ENCODE data around the gene MRPL44. TPM values are rescaled to one million over a fixed set of nuclear protein-coding genes. Genes with fewer than 3 reads are reported as not detected.
"Not testable (repeated sequence)": the region's sequence is repeated elsewhere in the genome, so short reads cannot be mapped to it uniquely, and the experiment has no call there.

Gene MRPL44
- total and polyA plus RNA-seq, 2 donors: 23.7 to 29.7 TPM

GRCh38 chr2:223932816-223933800, 24.2 kb upstream of the MRPL44 start:
- WGBS: 93% methylated on average over 6 of the region's 6 CpGs
- Histone ChIP-seq H3K9me3 (ENCODE audit: control insufficient read depth in 2 of 2, insufficient read depth in 1 of 2, low read length in 1 of 2) (no peaks in the 10 kb centered on the region), H3K27ac (ENCODE audit: low read depth in 1 of 2, low read length in 1 of 2) (no peak overlapping the region), H3K4me3 (ENCODE audit: low read length in 2 of 2) (no peak overlapping the region), H3K4me1 (ENCODE audit: control insufficient read depth in 2 of 2, insufficient read depth in 2 of 2, low read length in 2 of 2) (peaks cover 0 to 10% of the 10 kb centered on the region in 2 donors), H3K36me3 (ENCODE audit: control insufficient read depth in 2 of 2, insufficient read depth in 2 of 2, low read length in 1 of 2) (no peaks in the 10 kb centered on the region), H3K27me3 (ENCODE audit: control insufficient read depth in 2 of 2, insufficient read depth in 1 of 2, low read length in 1 of 2) (no peaks in the 10 kb centered on the region)
- no peak for DNase-seq (ENCODE audit: low read depth in 6 of 9, low spot score in 9 of 9)

DNA sequence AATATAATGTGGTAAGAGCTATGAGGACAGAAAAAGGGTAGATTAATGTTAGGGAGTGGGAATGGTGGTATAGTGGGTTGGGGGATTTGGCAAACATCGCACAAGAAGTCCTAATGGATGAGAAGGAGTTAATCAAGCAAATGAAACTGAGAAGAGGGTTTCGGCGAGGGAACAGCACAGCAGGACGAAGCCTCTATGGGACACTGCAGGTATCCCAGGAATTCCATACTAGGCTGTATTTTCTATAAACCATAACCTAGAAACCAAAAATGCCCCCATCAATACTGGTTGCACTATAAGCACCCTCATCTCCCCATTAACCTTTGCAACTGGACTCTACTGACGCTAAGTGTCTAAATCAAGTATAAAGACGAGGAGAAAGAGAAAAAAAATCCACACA, 22.4 kb upstream of the MRPL44 start:
- H3K9me3 ChIP-seq (ENCODE audit: control insufficient read depth in 2 of 2, insufficient read depth in 1 of 2, low read length in 1 of 2): no peaks in the 10 kb centered on the region
- H3K36me3 ChIP-seq (ENCODE audit: control insufficient read depth in 2 of 2, insufficient read depth in 2 of 2, low read length in 1 of 2): no peaks in the 10 kb centered on the region
- H3K4me1 ChIP-seq (ENCODE audit: control insufficient read depth in 2 of 2, insufficient read depth in 2 of 2, low read length in 2 of 2): no peaks in the 10 kb centered on the region
- DNase-seq (ENCODE audit: low read depth in 6 of 9, low spot score in 9 of 9): no peak
- WGBS: 89% methylated on average over 6 of the region's 6 CpGs
- H3K27me3 ChIP-seq (ENCODE audit: control insufficient read depth in 2 of 2, insufficient read depth in 1 of 2, low read length in 1 of 2): no peaks in the 10 kb centered on the region
- H3K4me3 ChIP-seq (ENCODE audit: low read length in 2 of 2): no peak overlapping the region
- H3K27ac ChIP-seq (ENCODE audit: low read depth in 1 of 2, low read length in 1 of 2): no peak overlapping the region

DNA sequence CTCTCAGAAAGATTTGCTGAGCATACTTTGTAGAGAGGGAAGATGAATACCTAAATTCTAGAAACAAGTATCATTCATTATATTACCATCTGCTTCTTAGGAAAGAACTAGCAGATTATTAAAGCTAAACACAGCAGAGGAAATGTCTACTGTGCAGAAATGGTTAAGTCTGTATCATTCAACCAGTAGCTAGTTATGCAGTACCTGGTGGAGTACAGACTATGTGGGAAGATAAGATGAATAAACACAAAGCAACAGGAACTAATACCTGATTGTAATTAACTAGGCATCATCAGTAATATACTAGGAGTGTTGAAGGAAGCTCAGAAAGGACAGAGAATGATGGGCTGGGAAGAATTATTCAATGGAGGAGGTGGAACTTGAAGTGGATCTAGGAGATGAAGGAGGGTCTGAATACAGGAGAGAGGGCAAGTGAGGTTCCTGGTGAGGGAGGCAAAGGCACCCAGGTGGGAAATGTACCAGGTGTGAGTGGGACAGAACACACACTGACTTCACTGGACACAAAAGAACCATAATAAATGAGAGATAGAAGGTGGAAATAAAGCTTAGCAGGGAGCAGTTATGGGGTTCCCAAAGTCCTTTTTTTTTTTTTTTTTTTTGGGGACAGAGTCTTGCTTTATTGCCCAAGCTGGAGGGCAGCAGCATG, 21.7 kb upstream of the MRPL44 start:
- Histone ChIP-seq H3K27me3 (ENCODE audit: control insufficient read depth in 2 of 2, insufficient read depth in 1 of 2, low read length in 1 of 2) (no peaks in the 10 kb centered on the region), H3K4me1 (ENCODE audit: control insufficient read depth in 2 of 2, insufficient read depth in 2 of 2, low read length in 2 of 2) (no peaks in the 10 kb centered on the region), H3K4me3 (ENCODE audit: low read length in 2 of 2) (no peak overlapping the region), H3K36me3 (ENCODE audit: control insufficient read depth in 2 of 2, insufficient read depth in 2 of 2, low read length in 1 of 2) (no peaks in the 10 kb centered on the region), H3K9me3 (ENCODE audit: control insufficient read depth in 2 of 2, insufficient read depth in 1 of 2, low read length in 1 of 2) (no peaks in the 10 kb centered on the region), H3K27ac (ENCODE audit: low read depth in 1 of 2, low read length in 1 of 2) (no peak overlapping the region)
- DNase-seq (ENCODE audit: low read depth in 6 of 9, low spot score in 9 of 9): no peak

GRCh38 chr2:223936862-223937326, 20.4 kb upstream of the MRPL44 start:
- H3K4me3 ChIP-seq (ENCODE audit: low read length in 2 of 2): no peak overlapping the region
- H3K9me3 ChIP-seq (ENCODE audit: control insufficient read depth in 2 of 2, insufficient read depth in 1 of 2, low read length in 1 of 2): no peaks in the 10 kb centered on the region
- 93% methylated on average over 5 of the region's 5 CpGs for WGBS
- H3K4me1 ChIP-seq (ENCODE audit: control insufficient read depth in 2 of 2, insufficient read depth in 2 of 2, low read length in 2 of 2): no peaks in the 10 kb centered on the region
- no peak overlapping the region for H3K27ac ChIP-seq (ENCODE audit: low read depth in 1 of 2, low read length in 1 of 2)
- no peaks in the 10 kb centered on the region for H3K27me3 ChIP-seq (ENCODE audit: control insufficient read depth in 2 of 2, insufficient read depth in 1 of 2, low read length in 1 of 2)
- H3K36me3 ChIP-seq (ENCODE audit: control insufficient read depth in 2 of 2, insufficient read depth in 2 of 2, low read length in 1 of 2): no peaks in the 10 kb centered on the region
- no peak for DNase-seq (ENCODE audit: low read depth in 6 of 9, low spot score in 9 of 9)

DNA sequence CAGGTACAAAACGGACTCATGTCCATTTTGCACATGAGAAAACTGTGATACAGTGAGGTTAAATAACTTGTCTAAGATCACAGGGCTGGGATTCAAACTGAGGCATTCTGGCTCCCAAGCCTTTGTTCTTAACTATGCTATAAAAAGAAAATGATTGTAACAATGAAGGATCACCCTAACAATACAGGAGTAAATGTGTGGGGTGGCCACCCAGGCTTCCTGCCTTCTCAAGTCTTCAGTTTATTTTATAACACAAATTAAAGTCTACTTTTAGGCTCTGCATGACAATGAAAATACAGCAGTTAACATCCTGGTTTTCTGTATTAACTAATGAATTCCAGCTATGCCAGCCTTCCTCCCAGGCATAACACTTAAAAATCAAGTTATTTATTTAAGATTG, 19.7 kb upstream of the MRPL44 start:
- no peaks in the 10 kb centered on the region for H3K36me3 ChIP-seq (ENCODE audit: control insufficient read depth in 2 of 2, insufficient read depth in 2 of 2, low read length in 1 of 2)
- 51% methylated on average over 1 of the region's 1 CpG for WGBS
- H3K27me3 ChIP-seq (ENCODE audit: control insufficient read depth in 2 of 2, insufficient read depth in 1 of 2, low read length in 1 of 2): no peaks in the 10 kb centered on the region
- no peaks in the 10 kb centered on the region for H3K9me3 ChIP-seq (ENCODE audit: control insufficient read depth in 2 of 2, insufficient read depth in 1 of 2, low read length in 1 of 2)
- no peak overlapping the region for H3K27ac ChIP-seq (ENCODE audit: low read depth in 1 of 2, low read length in 1 of 2)
- DNase-seq (ENCODE audit: low read depth in 6 of 9, low spot score in 9 of 9): no peak
- H3K4me1 ChIP-seq (ENCODE audit: control insufficient read depth in 2 of 2, insufficient read depth in 2 of 2, low read length in 2 of 2): no peaks in the 10 kb centered on the region
- H3K4me3 ChIP-seq (ENCODE audit: low read length in 2 of 2): no peak overlapping the region

DNA sequence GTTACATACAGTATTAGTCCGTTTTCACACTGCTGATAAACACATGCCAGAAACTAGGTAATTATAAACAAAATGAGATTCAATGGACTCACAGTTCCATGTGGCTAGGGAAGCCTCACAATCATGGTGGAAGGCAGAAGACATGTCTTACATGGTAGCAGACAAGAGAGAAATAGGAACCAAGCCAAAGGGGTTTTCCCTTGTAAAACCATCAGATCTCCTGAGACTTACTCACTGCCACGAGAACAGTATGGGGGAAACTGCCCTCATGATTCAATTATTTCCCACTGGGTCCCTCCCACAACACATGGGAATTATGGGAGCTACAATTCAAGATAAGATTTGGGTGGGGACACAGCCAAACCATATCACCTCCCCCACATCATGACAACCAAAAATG, 17.8 kb upstream of the MRPL44 start:
- WGBS: 86% methylated on average over 2 of the region's 2 CpGs
- DNase-seq (ENCODE audit: low read depth in 6 of 9, low spot score in 9 of 9); H3K27ac ChIP-seq (ENCODE audit: low read depth in 1 of 2, low read length in 1 of 2); H3K27me3 ChIP-seq (ENCODE audit: control insufficient read depth in 2 of 2, insufficient read depth in 1 of 2, low read length in 1 of 2); H3K9me3 ChIP-seq (ENCODE audit: control insufficient read depth in 2 of 2, insufficient read depth in 1 of 2, low read length in 1 of 2); H3K36me3 ChIP-seq (ENCODE audit: control insufficient read depth in 2 of 2, insufficient read depth in 2 of 2, low read length in 1 of 2); H3K4me3 ChIP-seq (ENCODE audit: low read length in 2 of 2); H3K4me1 ChIP-seq (ENCODE audit: control insufficient read depth in 2 of 2, insufficient read depth in 2 of 2, low read length in 2 of 2): not testable (repeated sequence)

GRCh38 chr2:223941579-223942277, 15.5 kb upstream of the MRPL44 start:
- Histone ChIP-seq H3K4me1 (ENCODE audit: control insufficient read depth in 2 of 2, insufficient read depth in 2 of 2, low read length in 2 of 2) (peaks cover 0 to 11% of the 10 kb centered on the region in 2 donors), H3K9me3 (ENCODE audit: control insufficient read depth in 2 of 2, insufficient read depth in 1 of 2, low read length in 1 of 2) (no peaks in the 10 kb centered on the region), H3K27ac (ENCODE audit: low read depth in 1 of 2, low read length in 1 of 2) (peak overlapping the region in 1 of 2 donors; percentile 39), H3K4me3 (ENCODE audit: low read length in 2 of 2) (no peak overlapping the region), H3K27me3 (ENCODE audit: control insufficient read depth in 2 of 2, insufficient read depth in 1 of 2, low read length in 1 of 2) (peaks cover 3 to 18% of the 10 kb centered on the region in 2 donors), H3K36me3 (ENCODE audit: control insufficient read depth in 2 of 2, insufficient read depth in 2 of 2, low read length in 1 of 2) (no peaks in the 10 kb centered on the region)
- peak in 1 of 9 donors; percentile 23 for DNase-seq (ENCODE audit: low read depth in 6 of 9, low spot score in 9 of 9)
- 88% methylated on average over 12 of the region's 12 CpGs for WGBS

DNA sequence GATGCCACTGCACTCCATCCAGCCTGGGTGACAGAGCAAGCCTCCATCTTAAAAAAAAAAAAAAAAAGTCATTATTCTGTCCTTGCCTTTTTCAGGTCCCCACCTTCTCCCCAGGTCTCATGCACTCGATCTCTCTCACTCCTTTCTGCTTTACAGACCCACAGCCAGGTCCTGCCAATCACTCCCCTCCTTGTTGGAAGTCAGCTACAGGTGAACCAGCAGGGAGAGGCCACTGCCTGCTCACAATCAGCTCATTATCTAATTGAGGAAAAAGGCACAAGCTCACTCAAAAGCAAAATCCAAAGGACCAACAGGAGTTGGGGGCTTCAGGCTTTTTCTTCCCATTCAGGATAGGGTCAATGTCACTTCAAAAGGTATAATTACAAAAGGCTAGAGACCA, 14.1 kb upstream of the MRPL44 start:
- Histone ChIP-seq H3K27ac (ENCODE audit: low read depth in 1 of 2, low read length in 1 of 2) (no peak overlapping the region), H3K4me1 (ENCODE audit: control insufficient read depth in 2 of 2, insufficient read depth in 2 of 2, low read length in 2 of 2) (peaks cover 0 to 11% of the 10 kb centered on the region in 2 donors), H3K27me3 (ENCODE audit: control insufficient read depth in 2 of 2, insufficient read depth in 1 of 2, low read length in 1 of 2) (peaks cover 3 to 18% of the 10 kb centered on the region in 2 donors), H3K9me3 (ENCODE audit: control insufficient read depth in 2 of 2, insufficient read depth in 1 of 2, low read length in 1 of 2) (no peaks in the 10 kb centered on the region), H3K4me3 (ENCODE audit: low read length in 2 of 2) (no peak overlapping the region), H3K36me3 (ENCODE audit: control insufficient read depth in 2 of 2, insufficient read depth in 2 of 2, low read length in 1 of 2) (no peaks in the 10 kb centered on the region)
- DNase-seq (ENCODE audit: low read depth in 6 of 9, low spot score in 9 of 9): no peak
- 91% methylated on average over 1 of the region's 1 CpG for WGBS

Data from thymus (tissue), 11 donors.